HepG2 (cell line): ENCODE results near the gene DIO1. TPM values are rescaled to one million over a fixed set of nuclear protein-coding genes. Genes with fewer than 3 reads are reported as not detected.
A peak's percentile ranks its signal among the peaks of the same experiment; 100 is the strongest.

Experiments used
- DNMT1 ChIP-seq: sonication (generic); formaldehyde crosslinking; IDR thresholded peaks from 2 replicates; pipeline ENCODE4 v1.5.1; 2020; ENCODE audit warnings: mild to moderate bottlenecking, missing genetic modification reagents
- ELF1 ChIP-seq: sonication (generic); formaldehyde crosslinking; IDR thresholded peaks from 2 replicates; pipeline ENCODE4 v1.4.0; 2020; ENCODE audit warnings: missing genetic modification reagents
- KMT2A ChIP-seq: sonication (generic); formaldehyde crosslinking; IDR thresholded peaks from 2 replicates; pipeline ENCODE4 v1.4.0; 2020; ENCODE audit warnings: missing genetic modification reagents
- POLR2AphosphoS5 ChIP-seq: IDR thresholded peaks from 2 replicates; pipeline ENCODE4 v1.6.1; 2012; ENCODE audit warnings: low read depth, low read length
- SETDB1 ChIP-seq: sonication (generic); formaldehyde crosslinking; IDR thresholded peaks from 2 replicates; pipeline ENCODE4 v1.5.1; 2020; ENCODE audit warnings: missing genetic modification reagents, mild to moderate bottlenecking, borderline replicate concordance
- TSC22D2 ChIP-seq: sonication (generic); formaldehyde crosslinking; IDR thresholded peaks from 2 replicates; pipeline ENCODE4 v1.5.1; 2020; ENCODE audit warnings: missing genetic modification reagents, mild to moderate bottlenecking, borderline replicate concordance
- YEATS2 ChIP-seq: sonication (generic); formaldehyde crosslinking; IDR thresholded peaks from 2 replicates; pipeline ENCODE4 v1.4.0; 2020; ENCODE audit warnings: missing genetic modification reagents, borderline replicate concordance
- ZBTB3 ChIP-seq: sonication (generic); formaldehyde crosslinking; IDR thresholded peaks from 2 replicates; pipeline ENCODE4 v1.4.0; 2020; ENCODE audit warnings: low read depth, mild to moderate bottlenecking, moderate library complexity, missing genetic modification reagents, borderline replicate concordance
- ZKSCAN1 ChIP-seq: fragments of 150-350 bp; IDR thresholded peaks from 2 replicates; pipeline ENCODE4 v1.6.1; 2014; ENCODE audit warnings: low read length
- ZNF234 ChIP-seq: sonication (generic); formaldehyde crosslinking; conservative IDR thresholded peaks from 2 replicates; pipeline ENCODE4 v1.5.1; 2020; ENCODE audit warnings: mild to moderate bottlenecking, missing genetic modification reagents
- ZNF24 ChIP-seq: fragments of 450-650 bp; IDR thresholded peaks from 2 replicates; pipeline ENCODE4 v1.6.1; 2017; ENCODE audit warnings: antibody characterized with exemption, mild to moderate bottlenecking
- ZNF572 ChIP-seq: sonication (generic); formaldehyde crosslinking; IDR thresholded peaks from 2 replicates; pipeline ENCODE4 v1.5.1; 2020; ENCODE audit warnings: mild to moderate bottlenecking, missing genetic modification reagents
- ZNF589 ChIP-seq: sonication (generic); formaldehyde crosslinking; conservative IDR thresholded peaks from 2 replicates; pipeline ENCODE4 v1.8.0; 2022; ENCODE audit warnings: mild to moderate bottlenecking, moderate library complexity, missing genetic modification reagents
- ZNF615 ChIP-seq: sonication (generic); formaldehyde crosslinking; IDR thresholded peaks from 2 replicates; pipeline ENCODE4 v1.5.0; 2020; ENCODE audit warnings: mild to moderate bottlenecking, missing genetic modification reagents, borderline replicate concordance
- ZNF629 ChIP-seq: sonication (generic); formaldehyde crosslinking; conservative IDR thresholded peaks from 2 replicates; pipeline ENCODE4 v1.5.0; 2020; ENCODE audit warnings: missing genetic modification reagents
- ZNF724P ChIP-seq: sonication (generic); formaldehyde crosslinking; IDR thresholded peaks from 2 replicates; pipeline ENCODE4 v1.8.0; 2022; ENCODE audit warnings: missing genetic modification reagents, borderline replicate concordance
- ZNF777 ChIP-seq: sonication (generic); formaldehyde crosslinking; IDR thresholded peaks from 2 replicates; pipeline ENCODE4 v1.4.0; 2020; ENCODE audit warnings: missing genetic modification reagents
- polyA plus RNA-seq, 8 experiments: library from polyadenylated mRNA; depleted of rRNA in 3 of 8; stranded (reverse) in 7 of 8; unstranded in 1 of 8; fragments of >200 nt; fragmentation: Illumina TruSeq in 4 of 8; extraction: Trizol in 4 of 8; gene quantifications; 2 replicates each; pipeline versions ENCODE4 v1.2.1 to v1.2.3, GENCODE V29; 2011 to 2016; ENCODE audit warnings: low read depth in 4 of 8, missing spikeins in 1 of 8, mixed read lengths in 1 of 8; ENCODE audit not compliant: insufficient read depth in 1 of 8
- total RNA-seq, 5 experiments: library from RNA; depleted of rRNA; stranded (reverse); fragments of >200 nt; fragmentation: Illumina TruSeq; extraction: Trizol; gene quantifications; 2 replicates each; pipeline ENCODE4 v1.2.3, GENCODE V29; 2016; ENCODE audit warnings: low read depth in 1 of 5
- TF ChIP-seq, protein P1 (sequence below): sonication (generic); formaldehyde crosslinking; IDR thresholded peaks from 2 replicates; pipeline ENCODE4 v1.9.0; 2021; ENCODE audit warnings: missing genetic modification reagents, mild to moderate bottlenecking, borderline replicate concordance
- TF ChIP-seq, protein P2 (sequence below): sonication (generic); formaldehyde crosslinking; IDR thresholded peaks from 2 replicates; pipeline ENCODE4 v1.4.0; 2020; ENCODE audit warnings: missing genetic modification reagents
- TF ChIP-seq, protein P3 (sequence below): sonication (generic); formaldehyde crosslinking; IDR thresholded peaks from 2 replicates; pipeline ENCODE4 v1.8.0; 2022; ENCODE audit warnings: missing genetic modification reagents, mild to moderate bottlenecking, borderline replicate concordance
- TF ChIP-seq, protein P4 (sequence below): sonication (generic); formaldehyde crosslinking; conservative IDR thresholded peaks from 2 replicates; pipeline ENCODE4 v1.4.0; 2020; ENCODE audit warnings: missing genetic modification reagents

DIO1 gene
- total and polyA plus RNA-seq, 2 of the 13 experiments (the other 11 are each of a cell fraction or from before 2014, with no cell fraction given) = 13.5 to 45.6 TPM

DNA sequence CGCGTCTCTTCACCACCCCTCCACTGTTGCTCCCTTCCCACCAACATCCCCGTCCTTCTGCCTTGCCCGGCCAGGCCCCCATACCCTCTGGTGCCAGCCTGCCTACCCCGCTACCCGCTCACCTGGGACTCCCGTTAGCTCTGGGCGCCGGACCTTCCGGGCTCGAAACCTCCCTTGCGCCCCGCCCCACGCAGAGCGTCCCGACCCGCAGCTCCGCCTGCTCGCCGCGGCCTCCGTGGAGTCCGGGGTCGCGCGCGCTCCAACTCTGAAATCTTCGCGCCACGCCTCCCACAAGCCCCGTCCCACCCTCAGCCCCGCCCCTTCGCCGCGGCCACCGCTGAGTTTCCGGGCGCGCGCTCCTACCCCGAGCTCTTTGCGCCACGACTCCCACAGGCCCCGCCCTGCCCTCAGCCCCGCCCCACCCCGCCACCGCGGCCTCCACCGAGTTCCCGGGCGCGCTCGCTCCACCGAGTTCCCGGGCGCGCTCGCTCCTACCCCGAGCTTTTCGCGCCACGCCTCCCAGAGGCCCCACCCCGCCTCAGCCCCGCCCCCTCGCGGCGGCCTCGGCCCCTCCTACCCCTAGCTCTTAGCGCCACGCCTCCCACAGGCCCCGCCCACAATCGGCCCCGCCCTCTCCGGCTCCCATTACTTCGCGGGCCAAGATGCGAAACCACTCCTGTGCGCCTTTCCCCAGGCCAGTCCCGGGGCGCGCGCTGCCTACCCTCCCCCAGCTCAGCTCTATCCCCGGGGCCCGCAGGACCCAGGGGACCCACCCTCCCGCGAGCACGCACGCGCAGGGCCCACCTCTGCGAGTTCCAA, 51.7 kb downstream of the DIO1 start, which contains the start of gene IFT25 (continued):
- TF ChIP-seq, protein P1, sequence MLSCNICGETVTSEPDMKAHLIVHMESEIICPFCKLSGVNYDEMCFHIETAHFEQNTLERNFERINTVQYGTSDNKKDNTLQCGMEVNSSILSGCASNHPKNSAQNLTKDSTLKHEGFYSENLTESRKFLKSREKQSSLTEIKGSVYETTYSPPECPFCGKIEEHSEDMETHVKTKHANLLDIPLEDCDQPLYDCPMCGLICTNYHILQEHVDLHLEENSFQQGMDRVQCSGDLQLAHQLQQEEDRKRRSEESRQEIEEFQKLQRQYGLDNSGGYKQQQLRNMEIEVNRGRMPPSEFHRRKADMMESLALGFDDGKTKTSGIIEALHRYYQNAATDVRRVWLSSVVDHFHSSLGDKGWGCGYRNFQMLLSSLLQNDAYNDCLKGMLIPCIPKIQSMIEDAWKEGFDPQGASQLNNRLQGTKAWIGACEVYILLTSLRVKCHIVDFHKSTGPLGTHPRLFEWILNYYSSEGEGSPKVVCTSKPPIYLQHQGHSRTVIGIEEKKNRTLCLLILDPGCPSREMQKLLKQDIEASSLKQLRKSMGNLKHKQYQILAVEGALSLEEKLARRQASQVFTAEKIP (CRISPR knock-in tag) = no peak
- TF ChIP-seq, protein P2, sequence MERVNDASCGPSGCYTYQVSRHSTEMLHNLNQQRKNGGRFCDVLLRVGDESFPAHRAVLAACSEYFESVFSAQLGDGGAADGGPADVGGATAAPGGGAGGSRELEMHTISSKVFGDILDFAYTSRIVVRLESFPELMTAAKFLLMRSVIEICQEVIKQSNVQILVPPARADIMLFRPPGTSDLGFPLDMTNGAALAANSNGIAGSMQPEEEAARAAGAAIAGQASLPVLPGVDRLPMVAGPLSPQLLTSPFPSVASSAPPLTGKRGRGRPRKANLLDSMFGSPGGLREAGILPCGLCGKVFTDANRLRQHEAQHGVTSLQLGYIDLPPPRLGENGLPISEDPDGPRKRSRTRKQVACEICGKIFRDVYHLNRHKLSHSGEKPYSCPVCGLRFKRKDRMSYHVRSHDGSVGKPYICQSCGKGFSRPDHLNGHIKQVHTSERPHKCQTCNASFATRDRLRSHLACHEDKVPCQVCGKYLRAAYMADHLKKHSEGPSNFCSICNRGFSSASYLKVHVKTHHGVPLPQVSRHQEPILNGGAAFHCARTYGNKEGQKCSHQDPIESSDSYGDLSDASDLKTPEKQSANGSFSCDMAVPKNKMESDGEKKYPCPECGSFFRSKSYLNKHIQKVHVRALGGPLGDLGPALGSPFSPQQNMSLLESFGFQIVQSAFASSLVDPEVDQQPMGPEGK (CRISPR knock-in tag) = peak; percentile 33; the same call in 1 of the 2 replicates
- no peak for TF ChIP-seq SETDB1 (CRISPR knock-in tag)
- no peak for TF ChIP-seq ZNF629 (CRISPR knock-in tag)
- no peak for TF ChIP-seq ZKSCAN1
- TF ChIP-seq YEATS2 (CRISPR knock-in tag) = no peak
- TF ChIP-seq ZNF589 (CRISPR knock-in tag) = peak; percentile 63
- peak; percentile 53; the same call in 1 of the 2 replicates for TF ChIP-seq TSC22D2 (CRISPR knock-in tag)
- TF ChIP-seq ZNF234 = no peak
- TF ChIP-seq KMT2A (CRISPR knock-in tag) = peak; percentile 78; the same call in 1 of the 2 replicates
- TF ChIP-seq, protein P3, sequence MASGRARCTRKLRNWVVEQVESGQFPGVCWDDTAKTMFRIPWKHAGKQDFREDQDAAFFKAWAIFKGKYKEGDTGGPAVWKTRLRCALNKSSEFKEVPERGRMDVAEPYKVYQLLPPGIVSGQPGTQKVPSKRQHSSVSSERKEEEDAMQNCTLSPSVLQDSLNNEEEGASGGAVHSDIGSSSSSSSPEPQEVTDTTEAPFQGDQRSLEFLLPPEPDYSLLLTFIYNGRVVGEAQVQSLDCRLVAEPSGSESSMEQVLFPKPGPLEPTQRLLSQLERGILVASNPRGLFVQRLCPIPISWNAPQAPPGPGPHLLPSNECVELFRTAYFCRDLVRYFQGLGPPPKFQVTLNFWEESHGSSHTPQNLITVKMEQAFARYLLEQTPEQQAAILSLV (CRISPR knock-in tag) = 0 out of 2 replicates have a peak, but pooled peaks have one; percentile 13
- no peak for TF ChIP-seq ZNF615 (CRISPR knock-in tag)
- TF ChIP-seq ZNF24 = no peak
- TF ChIP-seq ZNF724P (CRISPR knock-in tag) = no peak; the same call in 1 of the 2 replicates
- no peak for TF ChIP-seq ZNF572 (CRISPR knock-in tag)
- peak; percentile 64 for TF ChIP-seq POLR2AphosphoS5
- TF ChIP-seq DNMT1 = no peak
- peak; percentile 52; the same call in 1 of the 2 replicates for TF ChIP-seq ZNF777
- no peak for TF ChIP-seq ZBTB3
- TF ChIP-seq, protein P4, sequence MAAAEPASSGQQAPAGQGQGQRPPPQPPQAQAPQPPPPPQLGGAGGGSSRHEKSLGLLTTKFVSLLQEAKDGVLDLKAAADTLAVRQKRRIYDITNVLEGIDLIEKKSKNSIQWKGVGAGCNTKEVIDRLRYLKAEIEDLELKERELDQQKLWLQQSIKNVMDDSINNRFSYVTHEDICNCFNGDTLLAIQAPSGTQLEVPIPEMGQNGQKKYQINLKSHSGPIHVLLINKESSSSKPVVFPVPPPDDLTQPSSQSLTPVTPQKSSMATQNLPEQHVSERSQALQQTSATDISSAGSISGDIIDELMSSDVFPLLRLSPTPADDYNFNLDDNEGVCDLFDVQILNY = peak; percentile 7; the same call in 1 of the 2 replicates
- TF ChIP-seq ELF1 (CRISPR knock-in tag) = no peak
